ENCODE results near the gene EFCAB14.
"Not testable (repeated sequence)": the region's sequence is repeated elsewhere in the genome, so short reads cannot be mapped to it uniquely, and the experiment has no call there.

EFCAB14 gene

GRCh38 chr1:46684670-46685069, 34.2 kb downstream of the EFCAB14 start:
- DNase-seq (ENCODE audit: low spot score): no peak

- no peak for DNase-seq (ENCODE audit: low spot score)
Observed at GRCh38 chr1:46682064-46682463, 36.9 kb downstream of the EFCAB14 start.

GRCh38 chr1:46681333-46682034, 37.4 kb downstream of the EFCAB14 start:
- DNase-seq (ENCODE audit: low spot score): no peak

- no peak for DNase-seq (ENCODE audit: low spot score)
Observed at GRCh38 chr1:46679789-46680573, 38.9 kb downstream of the EFCAB14 start.

GRCh38 chr1:46677339-46677738, 41.6 kb downstream of the EFCAB14 start:
- DNase-seq (ENCODE audit: low spot score): no peak

GRCh38 chr1:46676531-46676930, 42.4 kb downstream of the EFCAB14 start:
- no peak for DNase-seq (ENCODE audit: low spot score)

- no peak for DNase-seq (ENCODE audit: low spot score)
Observed at GRCh38 chr1:46675549-46676314, 43.2 kb downstream of the EFCAB14 start.

- DNase-seq (ENCODE audit: low spot score): no peak
Observed at GRCh38 chr1:46673749-46674182, 45.1 kb downstream of the EFCAB14 start.

- DNase-seq (ENCODE audit: low spot score): no peak
Observed at GRCh38 chr1:46672696-46673095, 46.2 kb downstream of the EFCAB14 start.

- DNase-seq (ENCODE audit: low spot score): no peak
Observed at GRCh38 chr1:46671554-46671953, 47.4 kb downstream of the EFCAB14 start, which contains the start of gene TEX38. Gene TEX38, plus strand, starts transcription at chr1:46671854. Its CDS starts 81 bp downstream, at chr1:46671935.

- DNase-seq (ENCODE audit: low spot score): no peak
Observed at GRCh38 chr1:46670134-46670533, 48.8 kb downstream of the EFCAB14 start.

GRCh38 chr1:46667782-46668760, 50.8 kb downstream of the EFCAB14 start, which contains the start of gene ATPAF1:
Gene ATPAF1, minus strand, starts transcription at chr1:46668364. Its CDS starts 42 bp downstream, at chr1:46668322.
- DNase-seq (ENCODE audit: low spot score): peak; percentile 69

- DNase-seq (ENCODE audit: low spot score): no peak
Observed at GRCh38 chr1:46665983-46666382, 52.9 kb downstream of the EFCAB14 start.

- DNase-seq (ENCODE audit: low spot score): not testable (repeated sequence)
Observed at GRCh38 chr1:46662919-46663318, 56.0 kb downstream of the EFCAB14 start.

- not testable (repeated sequence) for DNase-seq (ENCODE audit: low spot score)
Observed at GRCh38 chr1:46660116-46660515, 58.8 kb downstream of the EFCAB14 start.

GRCh38 chr1:46659307-46659870, 59.5 kb downstream of the EFCAB14 start:
- no peak for DNase-seq (ENCODE audit: low spot score)

- DNase-seq (ENCODE audit: low spot score): no peak
Observed at GRCh38 chr1:46657775-46658174, 61.1 kb downstream of the EFCAB14 start.

- no peak for DNase-seq (ENCODE audit: low spot score)
Observed at GRCh38 chr1:46656643-46657042, 62.3 kb downstream of the EFCAB14 start.

GRCh38 chr1:46655848-46656247, 63.1 kb downstream of the EFCAB14 start:
- DNase-seq (ENCODE audit: low spot score): no peak

GRCh38 chr1:46654698-46655097, 64.2 kb downstream of the EFCAB14 start:
- not testable (repeated sequence) for DNase-seq (ENCODE audit: low spot score)

- no peak for DNase-seq (ENCODE audit: low spot score)
Observed at GRCh38 chr1:46654012-46654411, 64.9 kb downstream of the EFCAB14 start.

All from globus pallidus (tissue), 1 donor.